Stimulated activated CD8-positive, alpha-beta memory T cell treated with anti-CD3 and anti-CD28 coated beads, Interleukin-4, amount 100 ng/mL, for 1 hour (primary cell): ENCODE data around the gene TARBP2.

ENCODE experiments used
- DNase-seq, 2 donors: peaks; one replicate each; pipeline ENCODE4 v3.0.0-alpha.2; 2020; ENCODE audit warnings: low read depth in 2 of 2, low spot score in 1 of 2

Gene TARBP2

DNA sequence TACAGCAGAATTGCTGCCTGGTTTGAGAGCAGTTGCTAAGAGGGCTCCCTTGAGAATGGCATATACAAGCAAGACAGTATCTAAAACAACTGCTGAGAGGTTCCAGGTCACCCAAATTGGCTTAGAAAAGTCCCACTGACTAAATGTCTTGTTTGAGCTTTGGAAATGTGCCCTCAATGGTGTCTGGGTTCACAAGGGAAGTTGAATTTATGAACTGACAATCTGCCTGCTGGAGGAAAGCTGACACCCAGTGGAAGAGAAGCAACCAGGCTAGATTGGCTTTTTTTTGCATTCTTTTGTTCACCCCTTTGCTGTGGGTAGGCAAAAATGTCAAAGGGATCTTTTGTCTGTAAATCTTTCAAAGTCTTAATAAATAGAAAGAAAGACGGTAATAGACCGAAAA lies 50.8 kb downstream of the TARBP2 start:
- no peak for DNase-seq

DNA sequence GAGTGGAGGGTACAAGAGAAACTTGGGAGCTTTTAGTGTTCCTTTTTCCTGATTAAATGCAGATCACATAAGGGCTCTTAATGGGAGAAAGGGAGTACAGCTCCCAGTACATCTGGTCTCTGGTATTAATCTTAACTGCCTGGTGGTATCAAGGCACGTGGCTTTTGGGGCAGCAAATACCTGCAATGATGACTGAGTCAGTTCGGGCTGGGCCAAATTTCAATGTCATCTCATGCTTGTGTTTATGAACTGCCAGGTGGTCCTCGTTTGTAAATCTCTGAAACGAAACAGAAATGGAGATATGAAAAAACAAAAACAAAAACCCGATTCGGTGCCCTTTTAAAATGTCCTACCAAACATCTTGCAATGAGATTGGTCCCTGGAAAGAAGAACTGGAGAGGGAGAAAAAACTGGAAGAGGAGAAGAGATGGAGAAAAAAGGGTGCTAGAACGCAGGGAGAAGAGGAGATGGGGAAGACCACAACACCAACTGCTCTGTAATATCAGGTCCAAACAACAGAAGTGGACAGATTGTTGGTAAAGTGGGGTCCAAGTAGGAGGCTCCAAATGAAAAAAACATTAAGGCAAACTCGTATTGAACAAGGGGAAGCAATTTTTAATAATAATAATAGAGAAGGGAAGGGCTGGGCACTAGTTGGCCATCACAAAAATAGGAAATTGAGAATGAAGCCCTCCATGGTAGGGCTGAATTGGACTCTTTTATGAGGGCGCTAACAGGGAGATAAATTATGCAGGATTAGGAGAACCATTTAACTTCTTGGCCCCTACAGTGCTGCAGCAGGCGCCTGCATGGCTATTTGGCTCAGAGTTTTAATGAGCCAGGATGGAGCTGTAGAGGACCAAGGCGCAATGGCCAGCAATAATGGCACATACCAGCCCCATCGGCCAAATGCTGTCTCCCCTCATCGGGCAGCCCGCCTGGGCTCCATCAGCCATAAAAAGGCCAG lies 51.6 kb downstream of the TARBP2 start:
- DNase-seq = no peak
